WTC11 (cell line): ENCODE results near the gene G3BP2.

Experiments
- CREB1 ChIP-seq: sonication (generic); formaldehyde crosslinking; IDR thresholded peaks from 2 replicates; pipeline ENCODE4 v1.8.0; 2023; ENCODE audit warnings: mild to moderate bottlenecking, missing genetic modification reagents
- CTCF ChIP-seq: fragments of 200-600 bp; IDR thresholded peaks from 2 replicates; pipeline ENCODE4 v1.8.0; 2022; ENCODE audit warnings: antibody characterized with exemption
- E2F5 ChIP-seq: sonication (generic); formaldehyde crosslinking; IDR thresholded peaks from 2 replicates; pipeline ENCODE4 v1.8.1; 2022; ENCODE audit warnings: mild to moderate bottlenecking, moderate library complexity, missing genetic modification reagents
- ELF4 ChIP-seq: sonication (generic); formaldehyde crosslinking; IDR thresholded peaks from 2 replicates; pipeline ENCODE4 v1.8.1; 2022; ENCODE audit warnings: low read depth, mild to moderate bottlenecking, moderate library complexity, missing genetic modification reagents
- ESRRA ChIP-seq: sonication (generic); formaldehyde crosslinking; IDR thresholded peaks from 2 replicates; pipeline ENCODE4 v1.8.1; 2022; ENCODE audit warnings: mild to moderate bottlenecking, missing genetic modification reagents, borderline replicate concordance
- MAX ChIP-seq: sonication (generic); formaldehyde crosslinking; IDR thresholded peaks from 2 replicates; pipeline ENCODE4 v1.8.0; 2022; ENCODE audit warnings: mild to moderate bottlenecking, missing genetic modification reagents
- RELA ChIP-seq: sonication (generic); formaldehyde crosslinking; IDR thresholded peaks from 2 replicates; pipeline ENCODE4 v1.8.1; 2022; ENCODE audit warnings: missing genetic modification reagents, mild to moderate bottlenecking, borderline replicate concordance
- SMAD3 ChIP-seq: sonication (generic); formaldehyde crosslinking; IDR thresholded peaks from 2 replicates; pipeline ENCODE4 v1.8.0; 2022; ENCODE audit warnings: missing genetic modification reagents, mild to moderate bottlenecking, borderline replicate concordance
- TP53 ChIP-seq: sonication (generic); formaldehyde crosslinking; IDR thresholded peaks from 2 replicates; pipeline ENCODE4 v1.8.1; 2023; ENCODE audit warnings: mild to moderate bottlenecking, missing genetic modification reagents
- ZNF121 ChIP-seq: sonication (generic); formaldehyde crosslinking; IDR thresholded peaks from 2 replicates; pipeline ENCODE4 v1.8.0; 2023; ENCODE audit warnings: missing genetic modification reagents
- ZNF425 ChIP-seq: fragments of 250-450 bp; sonication (Bioruptor Pico); conservative IDR thresholded peaks from 2 replicates; pipeline ENCODE4 v1.9.0; 2021; ENCODE audit warnings: mild to moderate bottlenecking
- ZSCAN18 ChIP-seq: fragments of 250-450 bp; sonication (Bioruptor Pico); IDR thresholded peaks from 2 replicates; pipeline ENCODE4 v2.1.2; 2022; ENCODE audit warnings: mild to moderate bottlenecking, moderate library complexity

- no peak for TF ChIP-seq MAX (CRISPR knock-in tag)
- no peak for TF ChIP-seq CTCF
- no peak for TF ChIP-seq ZNF425 (CRISPR knock-in tag)
- no peak for TF ChIP-seq E2F5
- no peak for TF ChIP-seq TP53
- TF ChIP-seq CREB1 = no peak
- TF ChIP-seq ZNF121 (CRISPR knock-in tag) = no peak
- no peak for TF ChIP-seq ESRRA
- TF ChIP-seq ELF4 = no peak
- no peak for TF ChIP-seq SMAD3 (CRISPR knock-in tag)
- no peak for TF ChIP-seq ZSCAN18 (CRISPR knock-in tag)
- no peak for TF ChIP-seq RELA (CRISPR knock-in tag)
Observed at GRCh38 chr4:75612306-75612705, 60.9 kb downstream of the G3BP2 start.
